ENCODE data around the gene OR11A1. TPM values are rescaled to one million over a fixed set of nuclear protein-coding genes. Genes with fewer than 3 reads are reported as not detected.

Gene OR11A1
- total RNA-seq, 1 donor from 2014 or later, result not detected

GRCh38 chr6:29395331-29395730 lies 61.5 kb downstream of the OR11A1 start, which contains the start of gene OR12D2:
TSS of gene OR12D2 (plus strand) at chr6:29395631. CDS start at chr6:29396700, 1,069 bp downstream.
- Histone ChIP-seq H3K4me3 (no peak within 1 kb of the TSS), H3K36me3 (no peaks in the 10 kb centered on the region), H3K9me3 (no peaks in the 10 kb centered on the region), H3K27me3 (no peaks in the 10 kb centered on the region), H3K27ac (no peak within 1 kb of the TSS), H3K4me1 (no peaks in the 10 kb centered on the region)
- ATAC-seq (no peak), DNase-seq (no peak)
- intact Hi-C loops (cut with DNase I), result no loop called here
- TF ChIP-seq, protein P1, sequence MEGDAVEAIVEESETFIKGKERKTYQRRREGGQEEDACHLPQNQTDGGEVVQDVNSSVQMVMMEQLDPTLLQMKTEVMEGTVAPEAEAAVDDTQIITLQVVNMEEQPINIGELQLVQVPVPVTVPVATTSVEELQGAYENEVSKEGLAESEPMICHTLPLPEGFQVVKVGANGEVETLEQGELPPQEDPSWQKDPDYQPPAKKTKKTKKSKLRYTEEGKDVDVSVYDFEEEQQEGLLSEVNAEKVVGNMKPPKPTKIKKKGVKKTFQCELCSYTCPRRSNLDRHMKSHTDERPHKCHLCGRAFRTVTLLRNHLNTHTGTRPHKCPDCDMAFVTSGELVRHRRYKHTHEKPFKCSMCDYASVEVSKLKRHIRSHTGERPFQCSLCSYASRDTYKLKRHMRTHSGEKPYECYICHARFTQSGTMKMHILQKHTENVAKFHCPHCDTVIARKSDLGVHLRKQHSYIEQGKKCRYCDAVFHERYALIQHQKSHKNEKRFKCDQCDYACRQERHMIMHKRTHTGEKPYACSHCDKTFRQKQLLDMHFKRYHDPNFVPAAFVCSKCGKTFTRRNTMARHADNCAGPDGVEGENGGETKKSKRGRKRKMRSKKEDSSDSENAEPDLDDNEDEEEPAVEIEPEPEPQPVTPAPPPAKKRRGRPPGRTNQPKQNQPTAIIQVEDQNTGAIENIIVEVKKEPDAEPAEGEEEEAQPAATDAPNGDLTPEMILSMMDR (IDR thresholded peaks at IDR 0.05), result no peak

- H3K36me3 ChIP-seq, result no peaks in the 10 kb centered on the region
- ATAC-seq (no peak), DNase-seq (no peak)
- TF ChIP-seq, protein P1 (IDR thresholded peaks at IDR 0.05), result no peak
- H3K27ac ChIP-seq, result no peak overlapping the region
- H3K27me3 ChIP-seq, result no peaks in the 10 kb centered on the region
- H3K4me1 ChIP-seq, result no peaks in the 10 kb centered on the region
- H3K4me3 ChIP-seq, result no peak overlapping the region
- H3K9me3 ChIP-seq, result no peaks in the 10 kb centered on the region
- intact Hi-C loops (cut with DNase I), result no loop called here
These were observed 68.3 kb downstream of the OR11A1 start for GRCh38 chr6:29388533-29388932.

DNA sequence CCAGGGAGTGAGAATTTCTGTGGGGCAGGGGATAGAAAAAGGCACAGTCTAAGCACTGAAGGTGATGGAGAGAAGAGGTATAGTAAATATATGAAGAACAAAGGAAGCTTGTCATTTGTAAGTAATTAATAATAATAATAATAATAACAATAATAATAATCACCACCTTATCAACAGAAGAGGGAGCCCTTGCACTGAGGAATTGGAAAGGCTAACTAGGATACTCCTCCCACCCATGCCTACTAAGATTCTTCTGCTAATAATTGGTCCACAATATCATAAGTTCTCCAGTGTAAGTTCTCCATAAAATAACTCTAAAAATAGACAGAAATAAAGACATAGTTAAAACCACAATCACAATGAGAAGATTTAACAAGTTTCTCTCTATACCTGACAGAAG lies 80.9 kb downstream of the OR11A1 start:
- H3K36me3 ChIP-seq, result no peaks in the 10 kb centered on the region
- TF ChIP-seq, protein P1 (IDR thresholded peaks at IDR 0.05), result no peak
- intact Hi-C loops (cut with DNase I), result no loop called here
- no peak overlapping the region for H3K4me3 ChIP-seq
- H3K27ac ChIP-seq, result no peak overlapping the region
- no peak for ATAC-seq
- no peak for DNase-seq
- H3K27me3 ChIP-seq, result no peaks in the 10 kb centered on the region
- H3K4me1 ChIP-seq, result no peaks in the 10 kb centered on the region
- H3K9me3 ChIP-seq, result no peaks in the 10 kb centered on the region

Other genes with a start within 250 kb of the OR11A1 start
- not detected for gene OR14J1, start 155.4 kb downstream of the OR11A1 start, total RNA-seq
- not detected for gene OR5V1, start 88.2 kb downstream of the OR11A1 start, total RNA-seq
- not detected for gene OR12D3, start 81.8 kb downstream of the OR11A1 start, total RNA-seq
- gene OR12D2, start 61.4 kb downstream of the OR11A1 start, total RNA-seq, result not detected
- not detected for gene OR12D1, start 42.1 kb downstream of the OR11A1 start, total RNA-seq
- gene OR10C1, start 17.8 kb downstream of the OR11A1 start, total RNA-seq, result not detected
- not detected for gene OR2H1, start 84 bp upstream of the OR11A1 start, total RNA-seq
- gene MAS1L, start 30.9 kb upstream of the OR11A1 start, total RNA-seq, result 0.64 TPM
- 1.1 TPM for gene UBD, start 102.7 kb upstream of the OR11A1 start, total RNA-seq
- gene OR2H2, start 128.1 kb upstream of the OR11A1 start, total RNA-seq, result not detected
- 40.1 TPM for gene GABBR1, start 176.1 kb upstream of the OR11A1 start, total RNA-seq
- not detected for gene MOG, start 200.0 kb upstream of the OR11A1 start, total RNA-seq
- not detected for gene ZFP57, start 224.1 kb upstream of the OR11A1 start, total RNA-seq

Data from upper lobe of right lung (tissue), 1 donor.